NCI-H460 (cell line): Measurements from ENCODE around the gene SLC38A10. TPM values are rescaled to one million over a fixed set of nuclear protein-coding genes. Genes with fewer than 3 reads are reported as not detected.
A peak's percentile ranks its signal among the peaks of the same experiment; 100 is the strongest.

ENCODE experiments used
- DNase-seq: peaks from one replicate; pipeline ENCODE4 v3.0.0-alpha.2; 2016; ENCODE audit warnings: low read depth; ENCODE audit errors: extremely low read depth
- total RNA-seq: library from RNA; depleted of rRNA; stranded (reverse); fragments of >200 nt; shearing (Covaris generic); gene quantifications from 2 replicates; pipeline ENCODE4 v1.2.3, GENCODE V29; 2014

Gene SLC38A10
- total RNA-seq, 1 experiment from 2014 or later: 41.8 TPM

DNA sequence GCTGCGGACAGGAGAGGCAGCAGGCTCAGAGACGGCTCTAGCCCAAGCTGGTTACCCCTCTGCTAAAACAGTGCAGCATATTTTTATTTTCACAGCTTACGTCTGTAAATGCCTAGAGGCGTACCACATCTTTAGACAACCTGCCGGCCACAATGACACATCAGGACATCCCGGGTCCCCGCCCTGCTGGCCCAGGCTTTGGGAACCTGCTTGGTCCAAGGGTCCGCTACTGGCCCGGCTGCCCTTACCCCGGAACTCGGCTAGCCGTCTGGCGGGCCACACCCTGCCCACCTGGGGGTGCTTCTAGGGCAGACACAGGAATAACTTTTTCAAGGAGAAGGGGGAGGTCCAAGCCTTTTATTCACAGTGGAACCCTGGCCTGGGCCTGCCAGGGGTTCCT is 76.6 kb downstream of the SLC38A10 start:
- DNase-seq: no peak

DNA sequence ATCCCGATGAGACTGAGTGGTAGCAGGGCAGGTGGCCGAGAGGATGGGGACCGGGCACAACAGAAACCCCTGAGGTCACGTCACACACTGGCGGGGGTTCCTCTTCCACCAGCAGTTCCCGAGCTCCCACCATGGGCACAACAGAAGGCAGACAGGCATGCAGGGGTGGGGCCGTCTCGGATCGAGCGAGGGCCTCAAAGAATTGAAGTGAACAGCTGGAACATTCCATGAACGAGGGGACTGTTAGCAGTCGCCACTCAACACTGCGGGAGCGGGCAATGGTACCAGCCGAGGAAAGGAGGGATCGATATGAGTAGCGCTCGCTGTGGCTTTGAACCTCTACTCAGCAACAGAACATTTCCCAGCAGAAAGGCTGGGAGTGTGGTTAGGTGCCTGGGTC is 77.6 kb downstream of the SLC38A10 start:
- no peak for DNase-seq

DNA sequence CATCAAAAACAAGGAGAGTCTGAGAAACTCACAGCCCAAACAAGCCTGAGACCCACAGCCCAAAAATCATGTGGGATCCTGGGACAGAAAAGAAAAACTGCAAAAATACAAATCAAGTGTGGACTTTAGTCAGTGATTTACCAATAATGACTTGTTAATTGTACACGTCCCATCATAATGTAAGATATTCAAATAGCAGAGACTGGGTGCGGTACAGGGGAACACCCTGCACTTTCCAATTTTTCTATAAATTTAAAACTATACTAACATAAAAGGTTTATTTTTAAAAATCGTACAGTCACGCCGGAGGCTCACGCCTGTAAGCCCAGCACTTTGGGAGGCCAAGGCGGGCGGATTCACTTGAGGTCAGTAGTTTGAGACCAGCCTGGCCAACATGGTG is 81.1 kb downstream of the SLC38A10 start:
- no peak for DNase-seq

DNA sequence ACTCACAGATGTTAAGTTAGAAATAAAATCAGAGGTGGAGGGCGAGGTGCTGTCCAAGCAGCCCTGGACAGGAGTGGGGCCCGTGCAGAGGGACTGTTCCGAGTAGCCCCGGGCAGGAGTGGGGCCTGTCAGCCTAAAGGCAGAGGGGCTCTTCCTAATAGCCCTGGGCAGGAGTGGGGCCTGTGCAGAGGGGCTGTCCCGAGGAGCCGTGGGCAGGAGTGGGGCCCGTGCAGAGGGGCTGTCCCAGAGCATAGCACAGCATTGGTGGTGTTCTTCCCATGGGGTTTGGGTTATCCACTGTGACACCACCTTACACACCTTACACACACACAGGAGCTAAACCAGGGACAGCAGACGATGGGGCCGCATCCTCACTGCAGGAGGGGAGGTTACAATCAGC is 82.7 kb downstream of the SLC38A10 start:
- no peak for DNase-seq

DNA sequence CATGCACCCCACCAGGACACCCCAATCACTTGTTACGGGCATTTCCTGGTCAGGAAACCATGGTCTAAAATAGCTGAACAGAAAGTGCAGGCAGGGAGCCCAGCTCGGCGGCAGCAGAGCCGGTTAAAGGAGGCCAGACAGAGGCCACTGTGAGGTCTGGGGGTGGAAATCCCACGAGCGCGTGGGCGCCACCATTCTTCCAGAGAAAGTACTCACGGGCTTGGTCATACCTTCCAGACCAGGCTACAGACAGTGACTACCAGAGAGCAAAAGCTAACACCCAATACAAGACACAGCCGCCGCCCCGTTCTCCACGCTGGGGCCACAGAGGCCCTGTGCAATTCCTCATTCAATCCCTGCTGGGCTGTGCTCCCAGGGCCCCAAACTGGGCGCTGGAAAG is 84.2 kb downstream of the SLC38A10 start:
- no peak for DNase-seq

DNA sequence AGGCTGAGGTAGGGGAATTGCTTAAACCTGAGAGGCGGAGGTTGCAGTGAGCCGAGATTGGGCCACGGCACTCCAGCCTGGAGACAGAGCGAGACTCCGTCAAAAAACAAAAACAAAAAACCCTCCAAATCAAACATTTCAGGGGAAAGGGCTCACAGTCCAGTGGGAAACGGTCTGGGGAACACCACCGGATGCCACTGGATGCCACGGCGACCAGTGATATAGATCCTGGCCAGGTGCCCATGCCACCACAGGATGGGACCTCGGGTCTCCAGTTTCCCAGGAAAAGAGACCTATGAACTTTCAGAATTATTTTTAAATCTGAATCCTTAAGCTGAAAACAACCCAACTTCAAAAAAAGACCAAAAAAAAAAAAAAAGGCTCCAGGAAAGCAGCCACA is 84.6 kb downstream of the SLC38A10 start:
- no peak for DNase-seq

DNA sequence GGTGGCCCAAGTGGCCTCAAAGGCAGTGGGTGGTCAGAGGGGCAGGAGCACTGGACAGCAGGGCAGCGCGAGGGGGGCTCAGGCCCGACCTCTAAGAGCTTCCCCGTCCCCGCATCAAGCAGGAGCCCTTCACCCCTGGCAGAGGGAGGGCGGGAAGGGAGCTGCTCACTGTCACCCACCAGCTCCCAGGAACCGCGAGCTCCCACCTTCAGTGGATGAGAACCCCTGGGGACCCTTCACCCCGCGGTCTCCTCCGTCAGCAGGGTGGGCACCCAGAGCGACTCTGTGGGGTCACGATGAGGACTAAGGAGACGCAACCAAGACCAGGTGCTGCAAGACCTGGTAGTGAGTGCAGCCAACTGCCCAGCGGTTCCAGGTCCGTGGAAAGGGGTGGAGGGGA is 86.0 kb downstream of the SLC38A10 start:
- DNase-seq: no peak

DNA sequence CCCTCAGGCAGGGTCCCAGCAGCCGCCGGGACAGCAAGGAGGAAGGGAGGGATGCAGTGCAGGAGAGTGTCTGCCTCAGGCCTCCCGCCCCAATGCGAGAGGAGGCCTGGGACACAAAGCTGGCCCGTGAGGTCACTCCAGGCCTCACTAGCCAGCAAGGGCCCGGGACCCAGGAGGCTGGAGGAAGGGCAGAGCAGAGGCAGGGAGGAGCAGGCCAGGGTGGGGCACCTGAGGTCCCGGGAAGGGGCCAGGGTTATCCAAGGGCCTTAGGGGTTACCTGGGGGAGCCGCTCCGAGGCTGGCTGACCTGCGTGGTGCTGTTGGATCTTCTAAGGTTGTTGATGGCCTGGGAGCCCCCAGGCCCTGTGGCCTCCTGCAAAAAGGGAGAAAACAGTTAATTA is 86.5 kb downstream of the SLC38A10 start:
- DNase-seq: no peak

DNA sequence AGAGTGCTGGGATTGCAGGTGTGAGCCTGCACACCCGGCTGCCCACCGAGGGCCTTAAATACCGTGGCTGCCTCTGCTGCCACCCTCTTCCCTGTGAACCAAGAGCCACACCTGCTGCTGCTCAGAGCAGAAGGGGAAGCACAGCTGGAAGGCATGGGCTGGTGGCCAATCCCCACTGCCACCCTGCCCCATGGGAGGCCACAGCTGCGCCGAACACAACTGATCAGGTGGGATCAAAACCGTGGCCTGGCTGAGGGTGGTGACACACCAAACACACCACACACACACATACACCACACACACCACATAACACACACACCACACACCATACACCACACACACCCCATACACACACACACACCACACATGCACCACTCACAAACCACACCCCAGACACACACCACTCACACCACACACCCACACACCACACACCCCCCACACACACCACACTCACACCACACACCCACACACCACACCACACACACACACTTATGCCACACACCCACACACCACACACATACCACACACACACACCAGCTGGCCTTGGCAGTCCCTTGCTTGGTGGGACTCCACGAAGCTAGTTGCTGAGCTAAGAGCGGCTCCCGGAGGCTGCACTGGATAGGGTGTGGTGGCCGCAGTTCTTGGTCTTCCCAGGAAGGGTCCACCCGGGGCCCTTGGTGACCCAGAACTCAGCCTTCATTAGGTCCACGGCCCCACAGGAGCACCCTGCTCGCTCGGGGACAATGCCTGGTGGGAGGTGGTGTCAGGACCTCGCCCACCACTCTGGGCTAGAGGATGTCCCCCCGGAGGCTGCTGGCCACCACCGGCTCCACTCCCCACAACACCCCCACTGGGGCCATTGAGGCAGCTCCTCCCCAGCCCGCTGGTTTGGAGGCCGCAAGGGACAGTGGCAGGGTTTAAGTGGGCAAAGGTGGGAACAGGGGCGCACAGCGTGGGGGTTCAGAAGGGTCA is 87.2 kb downstream of the SLC38A10 start:
- no peak for DNase-seq

DNA sequence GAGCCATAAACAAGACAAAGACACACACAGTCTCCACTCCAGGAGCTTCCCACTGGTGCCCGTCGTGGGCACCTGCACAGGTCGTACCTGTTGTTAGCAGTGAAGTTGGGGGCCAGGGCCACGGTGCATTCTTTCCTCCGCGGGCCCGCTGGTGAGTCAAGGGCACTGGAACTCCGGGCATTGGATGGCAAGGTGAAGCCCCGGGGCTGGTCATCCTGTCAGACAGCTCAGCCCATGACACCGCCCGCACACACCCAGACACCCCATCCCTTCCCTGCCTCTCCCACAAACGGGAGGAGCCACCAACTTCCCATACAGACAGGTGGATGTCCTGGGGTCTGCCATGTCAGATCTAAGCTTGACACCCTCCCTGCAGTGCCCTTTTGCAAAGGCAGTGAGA is 88.5 kb downstream of the SLC38A10 start:
- DNase-seq: no peak

DNA sequence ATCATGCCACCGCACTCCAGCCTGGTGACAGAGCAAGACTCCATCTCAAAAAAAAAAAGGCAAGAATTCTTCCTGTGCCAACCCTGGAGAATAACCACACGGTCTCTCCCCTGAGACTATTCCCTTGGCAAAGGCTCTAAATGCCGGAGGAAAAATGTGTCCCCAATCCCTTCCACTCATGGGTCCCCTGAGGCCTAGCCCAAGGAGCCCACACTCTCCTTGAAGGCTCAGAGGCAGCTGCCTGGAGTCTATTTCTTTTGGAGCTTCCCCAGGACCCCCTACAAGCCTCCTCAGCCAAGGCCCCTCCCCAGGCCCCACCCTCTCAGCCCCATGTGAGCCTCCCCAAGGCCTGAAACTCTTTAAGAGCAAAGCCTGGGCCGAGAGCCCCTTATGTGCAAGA is 88.9 kb downstream of the SLC38A10 start:
- no peak for DNase-seq

DNA sequence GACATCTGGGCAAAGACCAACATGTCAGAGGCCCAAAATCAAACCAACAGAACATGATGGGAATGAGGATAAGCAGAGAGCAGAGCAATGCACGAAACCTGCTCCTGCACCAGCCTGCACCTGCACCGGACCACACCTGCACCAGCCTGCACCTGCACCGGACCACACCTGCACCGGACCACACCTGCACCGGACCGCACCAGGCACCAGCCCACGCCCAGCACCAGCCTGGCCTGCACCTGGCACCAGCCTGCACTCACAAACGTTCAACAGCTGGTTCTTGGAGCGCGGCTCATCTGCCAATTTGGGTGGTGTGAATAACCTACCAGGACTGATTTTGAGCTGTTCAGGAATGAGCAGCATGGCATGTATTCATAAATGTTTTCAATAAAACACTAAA is 90.5 kb downstream of the SLC38A10 start:
- no peak for DNase-seq

DNA sequence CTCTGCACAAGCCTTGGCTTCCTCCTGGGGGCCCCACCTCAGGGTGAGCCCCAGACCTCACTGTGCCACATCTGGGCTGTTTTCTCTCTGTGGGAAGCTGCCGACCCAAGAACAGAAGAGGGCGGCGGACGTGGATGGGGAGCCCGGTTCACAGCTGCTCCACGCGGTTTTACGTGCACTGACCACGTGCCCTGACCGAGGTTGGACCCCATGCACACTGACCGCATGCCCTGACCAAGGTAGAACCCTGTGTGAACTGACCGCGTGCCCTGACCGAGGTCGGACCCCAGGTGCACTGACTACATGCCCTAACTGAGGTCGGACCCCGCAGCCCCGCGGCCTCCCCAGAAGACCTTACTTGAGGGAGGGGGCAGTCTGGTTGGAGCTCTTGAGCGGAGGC is 92.0 kb downstream of the SLC38A10 start:
- DNase-seq: no peak

DNA sequence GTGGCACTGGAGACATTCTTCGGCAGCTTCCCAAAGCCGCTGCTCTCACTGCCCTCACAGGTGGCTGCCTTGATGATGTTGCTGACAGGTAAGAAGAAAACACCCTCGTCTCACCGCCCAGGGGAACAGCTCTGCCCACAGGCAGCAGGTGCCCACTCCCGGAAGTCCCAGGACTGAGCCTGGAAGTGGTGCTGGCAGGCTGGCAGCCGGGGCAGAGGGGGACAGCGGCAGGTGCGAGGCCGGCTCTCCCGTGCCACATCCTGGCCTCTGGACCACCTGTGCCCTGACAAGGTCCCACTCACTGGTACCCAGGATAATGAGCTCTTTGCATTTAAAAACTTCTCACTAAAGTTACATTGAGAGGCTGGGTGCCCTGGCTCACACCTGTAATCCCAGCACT is 92.8 kb downstream of the SLC38A10 start:
- DNase-seq: no peak

DNA sequence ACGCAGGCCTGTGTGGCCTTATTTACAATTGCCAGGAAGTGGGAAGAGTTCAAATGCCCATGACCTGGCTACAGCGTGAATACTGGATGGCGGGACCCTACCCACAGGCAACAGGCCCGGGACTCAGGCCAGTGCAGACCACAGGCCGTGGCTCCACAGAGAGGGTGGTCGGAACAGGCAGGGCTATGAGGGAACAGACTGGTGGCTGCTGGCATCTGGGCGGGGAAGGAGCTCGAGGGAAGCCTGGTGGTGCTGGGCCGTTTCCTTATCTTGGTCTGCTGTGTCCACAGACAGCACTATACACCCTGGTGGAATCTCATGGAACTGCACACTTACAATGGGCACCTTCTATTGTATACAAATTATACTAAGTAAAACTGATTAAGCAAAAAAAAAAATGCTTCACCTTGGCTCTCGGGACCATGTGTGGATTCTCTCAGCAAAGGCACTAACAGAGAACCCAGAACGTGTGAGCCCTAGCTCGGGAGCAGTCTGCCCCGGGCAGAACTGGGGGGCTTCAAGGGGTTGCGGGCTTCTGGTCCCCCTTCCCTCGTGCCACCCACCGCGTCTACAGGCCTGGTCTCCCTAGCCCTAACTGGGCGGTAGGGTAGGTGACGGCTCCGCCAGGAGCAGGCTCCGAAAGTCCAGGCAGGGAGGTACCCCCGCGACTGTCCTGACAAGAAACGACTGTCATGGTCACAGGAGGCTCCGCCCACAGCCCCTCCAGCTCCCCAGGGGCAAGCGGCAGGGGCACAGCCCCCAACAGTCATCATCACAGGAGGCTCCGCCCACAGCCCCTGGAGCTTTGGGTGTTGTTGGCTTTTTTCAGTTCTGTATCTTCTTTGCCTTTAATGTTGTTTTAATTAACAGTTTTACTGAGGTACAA is 94.2 kb downstream of the SLC38A10 start:
- DNase-seq: peak; percentile 68

DNA sequence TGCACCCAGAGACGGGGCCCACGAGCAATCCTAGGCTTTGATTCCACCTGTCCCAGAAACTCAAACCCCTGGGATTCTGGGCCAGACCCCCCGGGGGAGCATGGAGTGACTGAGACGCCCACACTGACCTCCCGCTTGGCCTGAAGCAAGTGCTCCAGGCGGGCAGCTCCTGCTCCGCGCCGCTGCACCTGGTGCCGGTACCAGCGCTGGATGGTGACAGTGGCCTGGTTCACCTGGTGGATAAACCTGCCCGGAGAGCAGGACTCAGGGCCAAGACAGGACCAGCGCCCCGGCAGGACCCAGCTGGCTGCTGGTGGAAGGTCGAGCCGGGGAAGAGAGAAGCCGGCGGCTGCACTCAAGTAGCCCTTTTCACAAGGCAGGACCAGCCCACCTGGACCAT is 94.9 kb downstream of the SLC38A10 start:
- no peak for DNase-seq

DNA sequence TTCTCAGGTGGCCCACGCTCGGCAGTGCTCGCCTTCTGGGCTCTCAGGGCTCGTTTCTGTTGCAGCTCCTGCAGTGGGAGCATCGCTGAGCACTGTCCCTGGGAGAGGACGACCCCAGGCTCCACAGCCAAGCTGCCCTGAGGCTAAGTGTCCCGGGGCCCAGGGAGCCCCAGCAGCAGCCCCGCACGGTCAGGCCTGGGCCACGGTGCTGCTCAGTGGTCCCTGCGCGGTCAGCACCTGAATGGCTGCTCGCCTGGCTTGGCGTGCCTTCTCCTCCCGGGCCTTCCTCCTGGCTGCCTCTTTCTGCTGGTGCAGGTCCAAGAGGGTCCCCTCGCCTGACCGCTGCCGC is 95.7 kb downstream of the SLC38A10 start:
- DNase-seq: no peak

DNA sequence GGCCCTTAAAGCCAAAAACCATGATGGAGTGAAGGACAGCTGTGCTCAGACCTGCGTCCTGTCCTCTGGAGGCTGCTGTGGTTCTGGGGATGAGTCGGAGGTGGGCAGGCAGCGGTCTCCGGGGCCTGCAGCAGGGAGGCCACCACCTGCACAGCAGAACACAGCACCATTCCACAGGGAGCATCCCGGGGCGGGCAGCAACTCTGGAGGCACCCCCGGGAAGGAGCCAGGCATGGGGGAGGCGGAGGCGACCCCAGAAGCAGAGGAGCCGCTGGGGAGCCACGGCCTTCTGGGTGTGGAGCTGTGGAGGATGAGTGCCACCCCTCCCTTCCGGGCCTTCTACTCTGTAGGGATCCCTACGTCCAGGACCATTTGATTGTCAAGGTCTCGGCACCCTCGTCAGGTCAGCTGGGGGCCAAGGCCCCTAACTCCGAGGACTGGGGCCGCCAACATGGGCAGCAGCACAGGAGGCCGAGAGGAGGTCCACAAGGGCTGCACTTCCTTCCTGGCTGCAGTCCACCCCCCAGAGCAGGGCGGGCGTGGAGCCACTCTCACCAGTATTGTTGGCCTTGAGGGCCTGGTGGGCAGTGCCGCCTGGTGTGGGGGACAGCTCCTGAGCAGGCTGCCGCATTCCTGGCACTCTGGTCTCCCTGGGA is 96.2 kb downstream of the SLC38A10 start:
- DNase-seq: no peak

DNA sequence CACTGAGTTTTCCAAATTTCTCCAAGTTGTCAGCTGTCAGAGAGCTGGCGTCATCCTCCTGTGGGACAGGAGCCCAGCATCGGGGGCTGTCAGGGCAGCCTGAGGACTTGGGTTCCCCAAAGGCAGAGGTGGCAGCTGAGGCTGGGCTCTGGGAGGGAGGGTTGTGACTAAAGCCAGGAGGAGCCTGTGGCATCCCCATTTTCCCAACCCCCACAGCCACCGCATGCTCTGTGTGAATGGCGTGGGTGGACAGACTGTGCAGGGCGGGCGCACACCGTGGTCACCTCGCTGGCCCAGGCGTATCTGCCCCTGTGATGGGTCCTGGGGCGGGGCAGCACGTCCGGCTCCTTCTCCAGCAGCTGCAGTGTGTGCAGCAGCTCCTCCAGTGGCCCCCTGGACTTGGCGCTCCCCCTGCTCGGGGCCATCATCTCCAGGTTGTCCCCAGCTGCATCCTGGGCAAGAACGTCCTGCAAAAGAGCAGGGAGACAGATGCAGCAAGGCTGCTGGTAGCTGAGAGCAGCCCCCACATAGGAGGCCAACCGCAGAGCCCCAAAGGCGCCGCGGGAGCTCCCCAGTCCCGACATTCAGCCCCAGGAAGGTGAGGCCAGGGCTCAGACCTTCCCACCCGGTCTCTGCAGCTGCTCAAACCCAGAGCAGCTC is 97.1 kb downstream of the SLC38A10 start:
- no peak for DNase-seq

DNA sequence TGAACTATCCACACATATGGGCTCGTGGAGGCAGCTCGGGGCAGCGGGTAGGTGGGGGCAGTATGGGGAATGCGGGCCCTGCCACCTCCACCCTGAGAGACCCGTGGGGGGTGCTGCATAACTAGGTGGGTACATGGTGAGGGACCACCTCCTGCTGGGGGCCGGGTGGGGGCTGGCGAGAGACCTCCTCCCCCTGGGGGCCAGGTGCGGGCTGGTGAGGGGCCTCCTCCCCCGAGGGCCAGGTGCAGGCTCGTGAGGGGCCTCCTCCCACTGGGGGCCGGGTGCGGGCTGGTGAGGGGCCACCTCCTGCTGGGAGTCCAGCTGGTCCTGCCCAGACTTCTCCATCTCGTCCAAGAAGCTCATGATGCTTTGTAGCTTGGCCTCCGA is 97.7 kb downstream of the SLC38A10 start:
- no peak for DNase-seq
